Osteoblast (primary cell): ENCODE data around the gene COL6A3. TPM values are rescaled to one million over a fixed set of nuclear protein-coding genes. Genes with fewer than 3 reads are reported as not detected.
A peak's percentile ranks its signal among the peaks of the same experiment; 100 is the strongest.

Experiments used
- DNase-seq: peaks from one replicate; pipeline ENCODE4 v3.0.0; 2011; ENCODE audit warnings: low spot score, mixed read lengths; ENCODE audit not compliant: insufficient read length; ENCODE audit errors: missing footprints
- H2AFZ ChIP-seq: 2 replicates; pipeline ENCODE4 v1.6.0; 2011; ENCODE audit warnings: mild to moderate bottlenecking, low read length
- H3K27ac ChIP-seq: 2 replicates; pipeline ENCODE4 v1.5.1; 2011; ENCODE audit warnings: mild to moderate bottlenecking, low read depth, low read length, moderate library complexity
- H3K27me3 ChIP-seq: 2 replicates; pipeline ENCODE4 v1.6.0; 2012; ENCODE audit warnings: mild to moderate bottlenecking, control low read depth, inconsistent platforms, low read length, moderate library complexity; ENCODE audit not compliant: insufficient read depth
- H3K36me3 ChIP-seq: 2 replicates; pipeline ENCODE4 v1.5.1; 2011; ENCODE audit warnings: mild to moderate bottlenecking, low read length, control low read depth, moderate library complexity; ENCODE audit not compliant: insufficient read depth
- H3K4me1 ChIP-seq: 2 replicates; pipeline ENCODE4 v1.5.1; 2011; ENCODE audit warnings: mild to moderate bottlenecking, low read length, control low read depth, moderate library complexity; ENCODE audit not compliant: insufficient read depth
- H3K4me2 ChIP-seq: 2 replicates; pipeline ENCODE4 v1.6.0; 2011; ENCODE audit warnings: mild to moderate bottlenecking, low read length; ENCODE audit not compliant: insufficient read depth
- H3K4me3 ChIP-seq: fragments of 200-600 bp; sonication (generic); 3 replicates; pipeline ENCODE4 v1.5.1; 2012; ENCODE audit warnings: mild to moderate bottlenecking, low read length, inconsistent platforms; ENCODE audit not compliant: insufficient read depth
- H3K79me2 ChIP-seq: 2 replicates; pipeline ENCODE4 v1.6.0; 2012; ENCODE audit warnings: mild to moderate bottlenecking, low read length, control low read depth, inconsistent platforms; ENCODE audit not compliant: insufficient read depth
- H3K9me3 ChIP-seq: 2 replicates; pipeline ENCODE4 v1.5.1; 2011; ENCODE audit warnings: low read depth, low read length, control low read depth
- H4K20me1 ChIP-seq: 2 replicates; pipeline ENCODE4 v1.6.0; 2012; ENCODE audit warnings: mild to moderate bottlenecking, low read length, control low read depth; ENCODE audit not compliant: insufficient read depth
- CTCF ChIP-seq: IDR thresholded peaks from 2 replicates; pipeline ENCODE4 v1.5.1; 2011; ENCODE audit warnings: mild to moderate bottlenecking, low read depth, low read length, moderate library complexity; ENCODE audit errors: extremely low read depth
- total RNA-seq: library from RNA; depleted of rRNA; stranded (reverse); fragments of >200 nt; gene quantifications from 2 replicates; pipeline ENCODE4 v1.2.3, GENCODE V29; 2012

COL6A3 gene
- total RNA-seq, 1 donor, result 4,017 TPM

- Histone ChIP-seq H3K79me2 (no peaks in the 10 kb centered on the region), H2AFZ (no peak overlapping the region), H3K27me3 (no peaks in the 10 kb centered on the region), H3K4me2 (no peak overlapping the region), H3K36me3 (no peaks in the 10 kb centered on the region), H4K20me1 (no peaks in the 10 kb centered on the region), H3K4me3 (no peak overlapping the region), H3K27ac (peak overlapping the region; percentile 86), H3K9me3 (no peaks in the 10 kb centered on the region), H3K4me1 (peaks cover 53% of the 10 kb centered on the region)
- no peak for DNase-seq
- no peak for TF ChIP-seq CTCF
Measured at GRCh38 chr2:237296756-237297155, 117.2 kb downstream of the COL6A3 start.

GRCh38 chr2:237295889-237296480 is 118.0 kb downstream of the COL6A3 start:
- peaks cover 60% of the 10 kb centered on the region for H3K4me1 ChIP-seq

DNA sequence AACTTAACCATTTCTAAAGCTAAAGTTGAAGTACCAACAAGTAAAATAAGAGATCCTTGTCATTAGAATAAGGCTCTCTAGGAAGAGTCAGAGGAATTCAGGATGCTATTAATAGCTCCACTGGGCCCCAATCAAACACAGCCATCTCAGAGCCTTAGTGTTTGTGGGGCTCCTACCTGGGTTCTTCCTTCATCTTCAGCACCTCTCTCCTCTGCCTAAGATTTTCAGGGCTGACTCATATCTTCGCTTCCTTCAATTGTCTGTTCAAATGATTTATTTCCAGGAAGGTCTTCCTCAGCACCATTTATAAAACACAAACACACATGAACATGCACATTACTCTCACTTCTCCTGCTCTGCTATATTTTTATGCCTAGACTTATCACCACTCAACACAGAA is 119.5 kb downstream of the COL6A3 start:
- H2AFZ ChIP-seq, result no peak overlapping the region
- H3K27ac ChIP-seq, result no peak overlapping the region
- no peaks in the 10 kb centered on the region for H4K20me1 ChIP-seq
- H3K4me1 ChIP-seq, result peaks cover 58% of the 10 kb centered on the region
- TF ChIP-seq CTCF, result no peak
- no peak overlapping the region for H3K4me3 ChIP-seq
- no peaks in the 10 kb centered on the region for H3K27me3 ChIP-seq
- no peaks in the 10 kb centered on the region for H3K36me3 ChIP-seq
- no peak overlapping the region for H3K4me2 ChIP-seq
- no peaks in the 10 kb centered on the region for H3K9me3 ChIP-seq
- H3K79me2 ChIP-seq, result no peaks in the 10 kb centered on the region
- DNase-seq, result no peak

More at GRCh38 chr2:237295889-237296480, 118.0 kb downstream of the COL6A3 start:
- Histone ChIP-seq H3K27me3 (no peaks in the 10 kb centered on the region), H3K4me2 (no peak overlapping the region), H3K4me3 (no peak overlapping the region), H3K27ac (peak overlapping the region; percentile 86), H3K79me2 (no peaks in the 10 kb centered on the region), H3K36me3 (no peaks in the 10 kb centered on the region), H3K9me3 (no peaks in the 10 kb centered on the region), H2AFZ (no peak overlapping the region), H4K20me1 (no peaks in the 10 kb centered on the region)
- no peak for TF ChIP-seq CTCF
- no peak for DNase-seq

DNA sequence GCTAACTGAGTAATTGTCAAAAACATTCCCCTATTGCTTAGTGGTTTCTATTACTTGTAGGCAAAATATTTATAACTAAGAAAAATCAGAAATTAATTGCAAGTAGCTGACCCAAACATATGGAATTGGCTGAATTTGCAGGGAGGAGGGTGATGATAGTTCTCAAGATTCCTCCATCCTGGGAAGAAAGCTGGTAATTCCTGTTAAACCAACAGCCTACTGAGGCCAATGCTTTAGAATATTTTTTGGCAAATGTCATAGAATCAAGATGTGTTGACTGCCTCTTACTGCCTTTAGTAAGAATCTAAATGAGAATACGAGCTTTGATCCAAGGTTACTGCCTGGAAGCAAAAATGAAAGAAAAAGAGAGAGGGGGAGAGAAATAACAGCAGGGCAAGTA is 120.0 kb downstream of the COL6A3 start:
- H3K79me2 ChIP-seq, result no peaks in the 10 kb centered on the region
- H3K27ac ChIP-seq, result no peak overlapping the region
- no peak for TF ChIP-seq CTCF
- no peak overlapping the region for H2AFZ ChIP-seq
- no peaks in the 10 kb centered on the region for H3K36me3 ChIP-seq
- H3K27me3 ChIP-seq, result no peaks in the 10 kb centered on the region
- H3K9me3 ChIP-seq, result no peaks in the 10 kb centered on the region
- DNase-seq, result no peak
- H3K4me1 ChIP-seq, result peaks cover 54% of the 10 kb centered on the region
- H4K20me1 ChIP-seq, result no peaks in the 10 kb centered on the region
- H3K4me2 ChIP-seq, result no peak overlapping the region
- H3K4me3 ChIP-seq, result no peak overlapping the region
